H9 (cell line): ENCODE results near the gene ARRB1. TPM values are rescaled to one million over a fixed set of nuclear protein-coding genes. Genes with fewer than 3 reads are reported as not detected.
A peak's percentile ranks its signal among the peaks of the same experiment; 100 is the strongest.

ENCODE experiments used
- DNase-seq: peaks from one replicate; pipeline ENCODE4 v3.0.0-alpha.2; 2017
- H2AFZ ChIP-seq: one replicate; pipeline ENCODE4 v1.6.1; 2013; ENCODE audit warnings: mild to moderate bottlenecking, low read length, control low read depth, moderate library complexity
- H2AK5ac ChIP-seq: 2 replicates; pipeline ENCODE4 v1.6.1; 2013; ENCODE audit warnings: low read length, control low read depth, mixed read lengths; ENCODE audit not compliant: insufficient read length
- H2BK120ac ChIP-seq: one replicate; pipeline ENCODE4 v1.6.1; 2013; ENCODE audit warnings: low read depth, mild to moderate bottlenecking, low read length, control low read depth, inconsistent platforms; ENCODE audit not compliant: poor library complexity, severe bottlenecking
- H2BK12ac ChIP-seq: 2 replicates; pipeline ENCODE4 v1.6.1; 2013; ENCODE audit warnings: low read length, control low read depth, mixed read lengths, low read depth; ENCODE audit not compliant: insufficient read length
- H2BK15ac ChIP-seq: 2 replicates; pipeline ENCODE4 v1.6.1; 2013; ENCODE audit warnings: low read depth, low read length, control low read depth
- H2BK20ac ChIP-seq: one replicate; pipeline ENCODE4 v1.6.1; 2013; ENCODE audit warnings: low read depth, mild to moderate bottlenecking, low read length, control low read depth, inconsistent platforms; ENCODE audit not compliant: poor library complexity, severe bottlenecking
- H2BK5ac ChIP-seq: 2 replicates; pipeline ENCODE4 v1.6.1; 2013; ENCODE audit warnings: low read length, control low read depth, mixed read lengths; ENCODE audit not compliant: insufficient read length
- H3K14ac ChIP-seq: 2 replicates; pipeline ENCODE4 v1.6.1; 2013; ENCODE audit warnings: low read length, control low read depth; ENCODE audit not compliant: insufficient read depth
- H3K18ac ChIP-seq: 2 replicates; pipeline ENCODE4 v1.6.1; 2013; ENCODE audit warnings: low read depth, mild to moderate bottlenecking, mixed read lengths, low read length, control low read depth; ENCODE audit not compliant: insufficient read length
- H3K23ac ChIP-seq: 2 replicates; pipeline ENCODE4 v1.6.1; 2013; ENCODE audit warnings: low read length, control low read depth, mixed read lengths, low read depth; ENCODE audit not compliant: insufficient read length
- H3K23me2 ChIP-seq: 2 replicates; pipeline ENCODE4 v1.6.1; 2013; ENCODE audit warnings: low read depth, mild to moderate bottlenecking, mixed read lengths, low read length, control low read depth; ENCODE audit not compliant: insufficient read length, poor library complexity, severe bottlenecking
- H3K27ac ChIP-seq: 2 replicates; pipeline ENCODE4 v1.5.1; 2013; ENCODE audit warnings: low read length, control low read depth, mixed read lengths, low read depth; ENCODE audit not compliant: insufficient read length
- H3K27me3 ChIP-seq: 2 replicates; pipeline ENCODE4 v1.6.1; 2013; ENCODE audit warnings: low read length, control low read depth, inconsistent platforms; ENCODE audit not compliant: insufficient read depth
- H3K4ac ChIP-seq: 2 replicates; pipeline ENCODE4 v1.6.1; 2013; ENCODE audit warnings: low read depth, mild to moderate bottlenecking, control low read depth, inconsistent platforms, low read length, moderate library complexity
- H3K4me1 ChIP-seq: 2 replicates; pipeline ENCODE4 v1.6.1; 2013; ENCODE audit warnings: low read length, control low read depth, inconsistent platforms; ENCODE audit not compliant: insufficient read depth
- H3K4me2 ChIP-seq: 2 replicates; pipeline ENCODE4 v1.6.1; 2013; ENCODE audit warnings: low read length, control low read depth, mixed read lengths; ENCODE audit not compliant: insufficient read length, insufficient read depth
- H3K56ac ChIP-seq: 2 replicates; pipeline ENCODE4 v1.6.1; 2013; ENCODE audit warnings: low read depth, mild to moderate bottlenecking, mixed read lengths, low read length, control low read depth; ENCODE audit not compliant: insufficient read length
- H3K79me1 ChIP-seq: 2 replicates; pipeline ENCODE4 v1.6.1; 2013; ENCODE audit warnings: low read depth, mild to moderate bottlenecking, moderate library complexity, low read length, control low read depth, inconsistent platforms; ENCODE audit not compliant: insufficient read depth, poor library complexity, severe bottlenecking
- H3K79me2 ChIP-seq: 2 replicates; pipeline ENCODE4 v1.6.1; 2013; ENCODE audit warnings: low read length, control low read depth, inconsistent platforms; ENCODE audit not compliant: insufficient read depth
- H3K9ac ChIP-seq: 2 replicates; pipeline ENCODE4 v1.6.1; 2013; ENCODE audit warnings: low read length, control low read depth, mixed read lengths; ENCODE audit not compliant: insufficient read length; ENCODE audit errors: extremely low read depth
- H3K9me3 ChIP-seq: one replicate; pipeline ENCODE4 v1.6.1; 2013; ENCODE audit warnings: low read depth, low read length, inconsistent platforms; ENCODE audit not compliant: control insufficient read depth
- H3T11ph ChIP-seq: one replicate; pipeline ENCODE4 v1.6.1; 2013; ENCODE audit warnings: mild to moderate bottlenecking, low read length, control low read depth, inconsistent platforms
- H4K20me1 ChIP-seq: one replicate; pipeline ENCODE4 v1.6.1; 2013; ENCODE audit not compliant: control insufficient read depth, insufficient read length, insufficient read depth
- H4K5ac ChIP-seq: 2 replicates; pipeline ENCODE4 v1.6.1; 2013; ENCODE audit warnings: low read depth, mild to moderate bottlenecking, mixed read lengths, low read length, control low read depth; ENCODE audit not compliant: insufficient read length
- H4K8ac ChIP-seq: replicated peaks from 2 replicates; pipeline ENCODE4 v1.6.1; 2013; ENCODE audit warnings: low read length, control low read depth, mixed read lengths, low read depth; ENCODE audit not compliant: insufficient read length
- H4K91ac ChIP-seq: 2 replicates; pipeline ENCODE4 v1.6.1; 2013; ENCODE audit warnings: low read depth, mild to moderate bottlenecking, moderate library complexity, mixed read lengths, low read length, control low read depth; ENCODE audit not compliant: insufficient read length
- H3K27ac Mint-ChIP-seq, 3 experiments: 2 replicates in 2 of 3; 3 replicates in 1 of 3; pipeline ENCODE4 v1.8.0; 2020 to 2021; ENCODE audit warnings: mixed read lengths in 3 of 3, mild to moderate bottlenecking in 1 of 3, moderate library complexity in 1 of 3
- H3K27me3 Mint-ChIP-seq: 2 replicates; pipeline ENCODE4 v1.8.0; 2021; ENCODE audit warnings: low read depth, mild to moderate bottlenecking, moderate library complexity, mixed read lengths
- H3K36me3 Mint-ChIP-seq, 3 experiments: 2 replicates in 2 of 3; 3 replicates in 1 of 3; pipeline ENCODE4 v1.8.0; 2020 to 2021; ENCODE audit warnings: low read depth in 3 of 3, mixed read lengths in 3 of 3; ENCODE audit not compliant: insufficient read depth in 1 of 3
- H3K4me1 Mint-ChIP-seq, 2 experiments: 2 replicates each; pipeline ENCODE4 v1.8.0; 2020; ENCODE audit warnings: mixed read lengths in 2 of 2
- H3K4me3 Mint-ChIP-seq, 2 experiments: 2 replicates in 1 of 2; 3 replicates in 1 of 2; pipeline ENCODE4 v1.8.0; 2020 to 2021; ENCODE audit warnings: mild to moderate bottlenecking in 2 of 2, mixed read lengths in 2 of 2, moderate library complexity in 1 of 2
- H3K9me3 Mint-ChIP-seq, 2 experiments: 2 replicates in 1 of 2; 3 replicates in 1 of 2; pipeline ENCODE4 v1.8.0; 2020; ENCODE audit warnings: mild to moderate bottlenecking in 2 of 2, mixed read lengths in 2 of 2, moderate library complexity in 1 of 2
- WGBS: extraction: QIAGEN DNeasy Blood & Tissue Kit; methylation state at CpG from one replicate; pipeline ENCODE4 v1.1.7; 2013; ENCODE audit warnings: missing lambda C conversion rate, low lambda C conversion rate, mixed read lengths; ENCODE audit not compliant: insufficient read length; ENCODE audit errors: extremely low coverage; 5-methylcytosine and 5-hydroxymethylcytosine counted together
- total RNA-seq: library from RNA; stranded (reverse); gene quantifications from 2 replicates; pipeline ENCODE4 v1.2.1, GENCODE V29; 2021
- TF ChIP-seq, protein P1 (sequence below): fragments of 200-600 bp; sonication (generic); conservative IDR thresholded peaks from 3 replicates; pipeline ENCODE4 v1.8.0; 2021; ENCODE audit warnings: antibody characterized with exemption, mild to moderate bottlenecking

Gene ARRB1
- total RNA-seq, 1 experiment from 2014 or later: 20.6 TPM

DNA sequence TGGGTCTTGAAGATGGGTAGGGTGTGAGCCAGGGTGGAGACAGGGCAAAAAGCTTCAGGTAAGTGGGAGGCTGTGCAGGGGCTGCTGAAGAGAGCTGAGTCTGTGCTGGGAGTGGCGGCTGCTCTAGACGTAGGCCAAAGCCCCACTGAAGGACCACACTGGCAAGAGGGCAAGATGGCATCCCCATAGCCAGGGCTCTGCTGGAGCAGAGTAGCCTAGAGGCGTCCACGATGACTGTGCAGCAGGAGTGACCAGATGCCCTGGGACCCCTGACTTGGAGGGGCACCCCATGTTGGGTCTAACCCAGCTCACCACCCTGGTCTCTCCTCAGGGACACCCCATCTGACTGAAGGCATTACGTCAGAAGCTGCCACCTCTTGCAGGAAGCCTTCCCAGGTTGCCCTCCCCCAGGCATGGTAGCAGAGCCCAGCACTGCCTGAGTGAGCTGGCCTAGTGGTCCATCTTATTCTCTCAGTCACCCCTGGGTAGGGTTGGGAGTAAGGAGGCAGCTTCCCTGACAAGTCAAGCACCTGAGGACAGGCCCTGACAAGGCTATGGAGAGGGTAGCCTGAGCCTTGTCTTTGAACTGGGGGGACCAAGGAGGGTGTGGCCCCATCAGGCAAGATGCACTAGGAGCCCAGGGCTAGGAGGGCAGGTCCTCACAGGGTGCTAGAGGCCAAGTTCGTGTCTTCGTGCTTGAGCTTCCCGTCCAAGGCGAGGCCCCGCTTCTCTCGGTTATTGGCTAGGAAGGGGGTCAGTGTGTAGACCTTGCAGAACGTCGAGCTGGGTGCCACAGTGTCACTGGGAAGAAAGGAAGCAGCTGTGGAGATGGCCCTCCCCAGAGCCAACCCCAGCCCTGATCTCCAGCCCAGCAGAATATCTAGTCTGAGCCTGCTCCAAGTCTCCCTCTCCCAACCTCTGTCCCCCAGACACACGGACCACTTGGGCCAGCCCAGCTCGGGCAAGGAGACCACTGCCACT lies 77.8 kb downstream of the ARRB1 start:
- Histone ChIP-seq H2AFZ (no peak overlapping the region), H3K56ac (no peak overlapping the region), H2BK120ac (no peak overlapping the region), H3K27ac (no peak overlapping the region), H4K5ac (no peak overlapping the region), H3K4me1 (no peaks in the 10 kb centered on the region), H3K27me3 (no peaks in the 10 kb centered on the region), H2BK20ac (no peak overlapping the region), H3K79me1 (no peaks in the 10 kb centered on the region), H3K18ac (no peak overlapping the region), H3K14ac (no peak overlapping the region), H3K9me3 (no peaks in the 10 kb centered on the region), H4K20me1 (no peaks in the 10 kb centered on the region), H2BK15ac (no peak overlapping the region), H4K91ac (no peak overlapping the region), H3K9ac (no peak overlapping the region), H3K79me2 (no peaks in the 10 kb centered on the region), H2BK5ac (no peak overlapping the region), H2AK5ac (no peak overlapping the region), H3K23me2 (no peaks in the 10 kb centered on the region), H2BK12ac (no peak overlapping the region), H3T11ph (no peak overlapping the region), H3K4me2 (no peak overlapping the region), H3K23ac (no peak overlapping the region), H3K4ac (no peak overlapping the region), H4K8ac (no peak overlapping the region)
- H3K9me3 Mint-ChIP-seq: no peaks in the 10 kb centered on the region
- TF ChIP-seq, protein P1, sequence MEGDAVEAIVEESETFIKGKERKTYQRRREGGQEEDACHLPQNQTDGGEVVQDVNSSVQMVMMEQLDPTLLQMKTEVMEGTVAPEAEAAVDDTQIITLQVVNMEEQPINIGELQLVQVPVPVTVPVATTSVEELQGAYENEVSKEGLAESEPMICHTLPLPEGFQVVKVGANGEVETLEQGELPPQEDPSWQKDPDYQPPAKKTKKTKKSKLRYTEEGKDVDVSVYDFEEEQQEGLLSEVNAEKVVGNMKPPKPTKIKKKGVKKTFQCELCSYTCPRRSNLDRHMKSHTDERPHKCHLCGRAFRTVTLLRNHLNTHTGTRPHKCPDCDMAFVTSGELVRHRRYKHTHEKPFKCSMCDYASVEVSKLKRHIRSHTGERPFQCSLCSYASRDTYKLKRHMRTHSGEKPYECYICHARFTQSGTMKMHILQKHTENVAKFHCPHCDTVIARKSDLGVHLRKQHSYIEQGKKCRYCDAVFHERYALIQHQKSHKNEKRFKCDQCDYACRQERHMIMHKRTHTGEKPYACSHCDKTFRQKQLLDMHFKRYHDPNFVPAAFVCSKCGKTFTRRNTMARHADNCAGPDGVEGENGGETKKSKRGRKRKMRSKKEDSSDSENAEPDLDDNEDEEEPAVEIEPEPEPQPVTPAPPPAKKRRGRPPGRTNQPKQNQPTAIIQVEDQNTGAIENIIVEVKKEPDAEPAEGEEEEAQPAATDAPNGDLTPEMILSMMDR: no peak
- DNase-seq: peak; percentile 19
- peak overlapping the region in 2 of 3 experiments; percentile 83 to 84; a peak in 2 of 7 replicates for H3K27ac Mint-ChIP-seq
- no CpG with 5 or more reads among the region's 15 CpGs for WGBS
- no peaks in the 10 kb centered on the region; the same call in none of the 2 replicates for H3K27me3 Mint-ChIP-seq
- H3K4me1 Mint-ChIP-seq: peaks cover 4 to 12% of the 10 kb centered on the region in 2 experiments
- peaks cover 0 to 19% (median 2%) of the 10 kb centered on the region in 3 experiments; a peak in 2 of 7 replicates for H3K36me3 Mint-ChIP-seq
- H3K4me3 Mint-ChIP-seq: no peak overlapping the region
